DMS53 (cell line): ENCODE measurements around the gene ITM2B.

Experiments used
- DNase-seq: peaks from one replicate; lab custom pipeline; 2025; lab: John Stamatoyannopoulos, UW

The ITM2B gene

DNA sequence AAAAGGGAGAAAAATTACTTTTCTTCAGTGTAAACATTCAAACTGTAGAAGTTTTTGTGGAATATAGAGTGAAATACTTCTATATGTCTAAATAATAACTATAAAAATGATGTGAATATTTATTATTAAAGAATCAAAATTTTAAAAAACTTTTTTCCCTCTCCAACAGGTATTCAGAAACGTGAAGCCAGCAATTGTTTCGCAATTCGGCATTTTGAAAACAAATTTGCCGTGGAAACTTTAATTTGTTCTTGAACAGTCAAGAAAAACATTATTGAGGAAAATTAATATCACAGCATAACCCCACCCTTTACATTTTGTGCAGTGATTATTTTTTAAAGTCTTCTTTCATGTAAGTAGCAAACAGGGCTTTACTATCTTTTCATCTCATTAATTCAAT, 28.0 kb downstream of the ITM2B start:
- DNase-seq = no peak

DNA sequence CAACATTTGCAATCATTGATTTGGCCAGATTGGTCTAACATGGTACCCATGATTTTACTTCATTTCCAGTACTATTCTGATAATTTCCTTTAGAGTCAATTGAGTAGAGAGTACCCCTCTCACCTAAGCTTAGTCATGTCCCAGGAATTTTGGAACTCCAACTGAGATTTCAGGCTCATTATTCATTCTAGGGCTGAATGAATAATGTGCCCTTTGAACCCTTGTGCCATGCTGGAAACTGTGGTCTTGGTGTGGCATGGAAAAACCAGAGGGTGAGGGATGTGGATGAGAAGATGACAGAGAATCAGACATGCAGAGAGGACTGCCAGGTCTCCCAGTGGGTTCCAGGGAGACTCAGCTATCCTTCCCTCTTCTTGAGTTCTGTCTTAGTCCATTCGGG, 30.2 kb downstream of the ITM2B start:
- DNase-seq = no peak

DNA sequence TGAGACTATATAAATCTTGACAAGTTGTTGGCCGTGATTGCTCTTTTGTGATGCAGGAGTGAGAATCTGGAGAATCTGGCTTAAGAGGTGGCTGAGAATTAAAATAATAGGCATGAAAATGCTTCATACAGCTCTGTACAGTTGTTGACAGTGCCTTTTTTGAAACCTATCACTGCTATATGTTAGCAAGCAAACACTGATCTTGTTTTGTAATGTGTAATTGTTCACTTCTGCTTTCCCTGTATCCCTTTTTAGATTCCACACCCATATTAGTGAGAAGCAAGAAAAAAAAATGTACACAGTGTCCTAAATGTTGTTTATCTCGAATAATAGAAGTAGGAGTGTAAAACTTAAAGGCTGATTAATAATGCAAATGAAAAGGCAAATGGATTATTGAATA, 31.1 kb downstream of the ITM2B start:
- DNase-seq = no peak

DNA sequence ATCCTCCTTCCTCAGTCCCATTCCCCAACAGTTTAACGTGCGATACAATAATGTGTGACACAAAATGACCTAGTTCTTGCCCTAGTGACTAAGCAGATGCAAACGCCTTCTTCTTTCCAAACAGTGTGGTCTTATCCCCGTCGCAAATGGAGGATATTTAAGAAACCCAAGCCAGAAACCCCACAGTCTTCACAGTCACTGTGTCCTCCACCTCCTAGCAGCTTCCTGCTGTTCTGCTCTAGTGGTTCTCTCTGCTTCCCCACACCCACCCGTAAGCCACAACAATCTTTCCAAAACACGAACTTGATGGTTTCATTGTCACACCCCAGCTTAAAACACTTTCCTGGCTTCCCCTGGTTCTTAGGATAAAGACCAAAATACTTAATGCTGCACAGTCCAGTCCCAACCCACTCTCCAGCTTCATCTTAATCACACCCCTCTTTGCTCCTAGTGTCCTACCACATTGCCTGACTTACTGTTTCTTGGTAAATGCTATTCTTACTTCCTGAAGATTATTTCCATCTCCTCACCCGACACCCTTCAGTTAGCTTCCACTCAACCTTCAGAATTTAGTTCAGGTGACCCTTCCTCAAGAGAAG, 32.3 kb downstream of the ITM2B start:
- no peak for DNase-seq

DNA sequence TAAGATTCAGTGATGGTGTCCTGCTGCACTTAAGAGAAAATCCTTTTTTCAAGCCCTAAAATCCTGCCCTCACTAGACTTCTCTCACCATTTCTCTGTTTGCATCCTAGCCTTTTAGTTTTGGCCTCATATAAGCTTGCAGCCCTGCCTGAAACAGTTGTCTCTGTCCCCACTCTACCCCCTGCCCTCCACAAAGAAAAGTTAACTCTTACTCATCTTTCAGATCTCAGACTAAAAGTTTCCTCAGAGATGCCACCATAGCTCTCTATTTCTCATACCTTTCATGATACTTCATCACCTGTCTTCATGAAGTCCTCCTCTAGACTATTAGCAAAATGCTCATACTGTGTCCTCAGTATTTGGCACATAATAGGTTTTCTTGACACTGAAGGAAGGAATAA, 33.1 kb downstream of the ITM2B start:
- DNase-seq = no peak

DNA sequence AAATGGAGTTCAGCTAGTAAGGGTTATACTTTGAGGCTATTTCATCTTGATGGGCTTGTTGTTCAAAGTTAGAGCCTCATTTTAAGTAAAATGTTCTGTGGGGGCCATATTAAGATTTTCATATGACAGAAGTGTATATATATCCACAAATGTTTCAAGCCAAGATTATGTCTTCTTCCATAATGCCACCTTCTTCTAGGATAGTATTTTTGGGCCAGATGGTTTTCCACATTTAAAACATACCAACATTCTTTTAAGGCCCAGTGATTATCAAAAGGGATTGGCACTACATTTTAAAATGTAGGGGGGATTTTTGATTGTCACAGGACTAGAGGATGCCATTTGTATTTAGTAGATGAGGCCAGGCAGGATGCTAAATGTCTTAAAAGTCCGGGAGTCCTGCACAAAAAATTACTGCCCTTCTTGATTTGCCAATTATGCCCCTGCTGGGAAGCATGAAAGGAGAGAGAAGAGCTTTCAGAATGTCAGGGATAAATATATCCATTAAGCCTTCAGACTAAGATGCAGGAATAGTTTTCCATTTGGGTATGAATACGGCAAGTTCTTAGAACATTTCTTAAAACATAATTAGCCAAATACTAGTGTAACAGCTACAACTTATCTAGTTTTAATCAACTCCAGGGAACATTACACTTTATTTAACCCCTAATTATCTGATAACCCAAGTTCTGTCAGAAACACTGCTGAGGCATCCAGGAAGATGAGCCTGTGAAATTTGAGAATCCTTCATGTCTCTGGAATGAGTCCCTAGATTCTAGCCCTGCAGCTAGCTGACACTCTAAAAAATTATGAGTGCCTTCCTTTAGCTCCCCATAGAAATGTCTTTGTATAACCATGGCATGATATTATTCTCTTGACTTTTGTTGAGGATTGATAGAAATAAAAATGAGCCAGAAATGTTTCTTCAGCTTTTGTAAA, 34.0 kb downstream of the ITM2B start:
- no peak for DNase-seq

DNA sequence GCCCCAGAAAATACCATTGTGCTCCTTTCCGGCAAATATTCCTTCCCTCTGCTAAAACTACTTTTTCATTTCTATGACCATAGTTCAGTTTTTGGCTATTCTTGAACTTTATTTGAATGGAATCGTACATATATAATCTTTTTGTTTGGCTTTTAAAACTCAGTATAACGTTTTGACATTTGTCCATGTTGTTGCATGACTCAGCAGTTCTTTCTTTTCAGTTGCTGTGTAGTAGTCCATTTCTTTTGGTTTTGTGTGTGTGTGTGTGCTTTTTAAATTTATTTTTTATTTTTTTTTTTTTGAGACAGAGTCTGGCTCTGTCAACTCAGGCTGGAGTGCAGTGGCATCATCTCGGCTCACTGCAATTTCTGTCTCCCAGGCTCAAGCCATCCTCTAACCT, 35.0 kb downstream of the ITM2B start:
- no peak for DNase-seq

DNA sequence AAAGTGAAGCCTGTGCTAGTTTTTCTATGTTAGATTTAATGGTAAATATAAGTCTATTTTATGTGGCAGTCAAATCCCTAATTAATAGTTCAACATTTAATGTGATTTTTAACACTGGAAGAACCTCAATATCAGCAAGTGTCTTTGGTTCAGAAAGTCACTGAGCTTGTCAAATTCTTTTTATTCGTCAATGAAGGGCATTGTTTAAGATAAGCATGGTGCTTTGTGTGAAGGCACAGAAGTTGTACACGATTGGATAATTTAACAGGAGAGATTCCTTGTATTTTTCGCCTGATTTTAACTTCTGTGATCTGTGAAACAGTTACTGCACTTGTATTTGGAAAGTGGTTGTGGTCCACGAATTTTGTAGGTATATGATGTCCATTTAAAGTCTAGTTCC, 40.3 kb downstream of the ITM2B start:
- no peak for DNase-seq

- DNase-seq = no peak
These were observed 42.5 kb downstream of the ITM2B start for GRCh38 chr13:48275507-48275906.

- DNase-seq = no peak
These were observed 45.8 kb downstream of the ITM2B start for GRCh38 chr13:48278806-48279205.

DNA sequence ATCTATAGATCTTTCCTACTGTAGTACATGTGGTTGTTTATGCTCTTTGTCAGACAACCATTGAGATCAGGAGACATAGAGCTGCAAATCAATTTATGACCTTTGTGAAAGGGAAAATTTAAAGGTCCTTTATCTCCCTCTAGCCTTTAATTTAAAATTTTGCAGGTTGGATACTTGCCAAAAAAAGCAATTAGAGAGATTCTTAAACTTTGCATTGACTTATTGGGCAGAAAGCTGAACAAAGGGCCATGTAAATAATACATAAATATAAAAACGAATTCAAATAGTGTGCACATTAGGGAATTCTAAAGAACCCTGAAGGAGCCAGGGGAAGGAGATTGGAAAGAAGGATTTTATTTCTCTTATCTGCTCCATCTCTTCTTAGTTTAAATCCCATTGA, 48.5 kb downstream of the ITM2B start:
- DNase-seq = no peak

- no peak for DNase-seq
These were observed 58.7 kb downstream of the ITM2B start for GRCh38 chr13:48291730-48292129.

GRCh38 chr13:48292650-48293049, 59.6 kb downstream of the ITM2B start:
- DNase-seq = no peak

GRCh38 chr13:48294653-48295052, 61.6 kb downstream of the ITM2B start:
- no peak for DNase-seq

DNA sequence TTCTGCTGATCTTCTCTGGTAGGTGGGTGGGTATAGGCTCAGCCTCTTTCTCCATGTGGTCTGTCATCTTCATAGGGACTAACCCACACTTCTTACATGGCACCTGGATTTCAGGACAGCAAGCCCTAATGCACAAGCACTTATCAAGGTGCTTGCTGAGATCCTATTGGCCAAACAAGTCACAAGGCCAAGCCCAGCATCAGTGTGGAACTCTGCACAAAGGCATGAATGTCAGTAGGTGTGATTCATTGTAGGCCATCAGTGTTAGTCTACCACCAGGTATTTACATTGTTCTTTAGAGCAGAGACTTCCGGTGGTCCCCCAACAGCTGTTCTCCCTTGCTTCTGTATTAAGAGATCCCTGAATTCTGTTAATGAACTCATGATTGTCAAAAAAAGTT, 62.3 kb downstream of the ITM2B start:
- peak; percentile 2 for DNase-seq

DNA sequence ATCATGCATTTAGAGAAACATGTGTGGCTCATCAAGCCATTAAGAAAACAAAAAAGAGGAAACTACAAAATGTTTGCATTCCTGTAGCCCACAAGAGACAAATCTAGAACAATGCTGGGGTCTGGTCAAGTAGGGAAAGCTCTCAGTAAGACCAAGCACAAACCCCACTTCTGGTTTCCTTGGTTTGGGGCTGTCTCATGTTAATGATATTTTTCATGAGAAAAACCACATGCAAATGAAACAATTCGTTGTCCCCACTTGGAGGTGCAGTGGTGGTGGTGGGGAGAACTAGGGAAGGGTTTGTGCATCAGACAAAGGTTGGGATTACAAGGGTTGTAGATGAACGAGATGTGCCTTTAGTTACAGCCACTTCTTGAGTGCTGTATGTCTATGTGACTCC, 63.5 kb downstream of the ITM2B start:
- DNase-seq = no peak

DNA sequence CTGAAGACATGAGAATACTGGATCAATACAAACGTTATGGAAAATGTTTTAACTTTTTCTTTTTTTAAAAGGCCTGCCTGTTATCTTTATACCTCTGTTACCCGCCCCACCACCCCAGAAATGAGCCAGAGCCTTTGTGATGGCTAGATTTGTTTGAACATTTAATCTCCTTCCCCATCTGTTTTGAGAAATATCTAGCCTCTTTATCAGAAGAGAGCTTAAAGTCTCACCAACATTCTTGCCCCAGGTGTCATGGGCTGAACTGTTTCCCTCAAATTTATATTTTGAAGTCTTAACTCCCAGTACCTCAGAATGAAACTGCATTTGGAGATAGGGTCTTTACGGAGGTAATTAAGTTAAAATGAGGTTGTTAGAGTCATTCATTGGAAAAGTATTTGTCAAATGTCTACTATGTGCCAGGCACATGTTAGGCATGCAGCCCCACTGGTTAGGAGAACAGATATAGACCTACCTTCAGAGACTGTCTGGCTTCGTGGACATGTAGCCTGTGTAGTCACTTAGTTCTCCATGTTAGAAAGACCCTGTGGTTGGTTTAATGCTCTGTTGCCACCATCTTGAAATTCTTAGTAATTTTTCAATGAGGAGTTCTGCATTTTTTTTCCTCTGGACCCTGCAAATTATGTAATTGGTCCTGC, 64.3 kb downstream of the ITM2B start:
- no peak for DNase-seq

- DNase-seq = no peak
These were observed 66.6 kb downstream of the ITM2B start for GRCh38 chr13:48299591-48299990.

DNA sequence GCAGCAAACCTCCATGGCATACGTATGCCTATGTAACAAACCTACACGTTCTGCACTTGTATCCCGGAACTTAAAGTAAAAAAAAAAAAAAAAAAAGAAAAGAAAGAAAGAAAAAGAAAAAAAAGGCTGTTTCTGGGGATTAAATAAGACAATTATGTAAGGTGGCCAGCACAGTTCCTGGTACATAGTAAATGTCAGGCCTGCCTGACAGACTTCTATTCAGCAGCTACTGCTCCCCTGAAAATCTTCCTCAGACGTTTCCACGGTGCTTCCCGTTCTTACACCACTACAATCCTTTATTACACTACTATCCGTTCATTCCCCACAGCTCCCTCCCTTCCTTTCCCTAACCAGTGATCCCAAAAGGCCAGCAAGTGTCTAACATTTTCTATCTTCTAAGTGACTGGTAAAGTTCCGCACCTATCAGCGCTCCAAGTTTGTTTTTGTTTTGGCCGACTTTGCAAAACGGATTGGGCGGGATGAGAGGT, 69.9 kb downstream of the ITM2B start:
- DNase-seq = peak; percentile 56

DNA sequence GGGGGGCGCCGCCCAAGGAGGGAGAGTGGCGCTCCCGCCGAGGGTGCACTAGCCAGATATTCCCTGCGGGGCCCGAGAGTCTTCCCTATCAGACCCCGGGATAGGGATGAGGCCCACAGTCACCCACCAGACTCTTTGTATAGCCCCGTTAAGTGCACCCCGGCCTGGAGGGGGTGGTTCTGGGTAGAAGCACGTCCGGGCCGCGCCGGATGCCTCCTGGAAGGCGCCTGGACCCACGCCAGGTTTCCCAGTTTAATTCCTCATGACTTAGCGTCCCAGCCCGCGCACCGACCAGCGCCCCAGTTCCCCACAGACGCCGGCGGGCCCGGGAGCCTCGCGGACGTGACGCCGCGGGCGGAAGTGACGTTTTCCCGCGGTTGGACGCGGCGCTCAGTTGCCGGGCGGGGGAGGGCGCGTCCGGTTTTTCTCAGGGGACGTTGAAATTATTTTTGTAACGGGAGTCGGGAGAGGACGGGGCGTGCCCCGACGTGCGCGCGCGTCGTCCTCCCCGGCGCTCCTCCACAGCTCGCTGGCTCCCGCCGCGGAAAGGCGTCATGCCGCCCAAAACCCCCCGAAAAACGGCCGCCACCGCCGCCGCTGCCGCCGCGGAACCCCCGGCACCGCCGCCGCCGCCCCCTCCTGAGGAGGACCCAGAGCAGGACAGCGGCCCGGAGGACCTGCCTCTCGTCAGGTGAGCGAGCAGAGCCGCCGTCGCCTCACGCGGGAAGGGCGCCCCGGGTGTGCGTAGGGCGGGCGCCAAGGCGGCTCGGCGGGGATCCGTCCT, 70.5 kb downstream of the ITM2B start, which contains the start of gene RB1:
Gene RB1 (plus strand): TSS at position 393 of the 784 bp plus-strand sequence. CDS start 162 bp downstream, at position 555.
- DNase-seq = peak; percentile 90

- DNase-seq = peak; percentile 33
These were observed 71.3 kb downstream of the ITM2B start for GRCh38 chr13:48304143-48304876.
